Upper lobe of left lung (tissue), 6 donors: ENCODE results near the gene APBB2. TPM values are rescaled to one million over a fixed set of nuclear protein-coding genes. Genes with fewer than 3 reads are reported as not detected.
A peak's percentile ranks its signal among the peaks of the same experiment; 100 is the strongest.

Experiments
- ATAC-seq, 2 donors: fragments of 200-7000 bp; cut with Tn5 transposase; one replicate each; pipeline ENCODE4 v1.9.1; 2022; ENCODE audit warnings: mild to moderate bottlenecking in 2 of 2, moderate library complexity in 2 of 2; ENCODE audit not compliant: low FRiP score in 2 of 2
- DNase-seq, 2 donors: peaks; one replicate each; pipeline ENCODE4 v3.0.0-alpha.2; 2019 to 2020
- H3K27ac ChIP-seq, 4 donors: fragments of 200-600 bp; sonication (generic); one replicate each; pipeline ENCODE4 v1.5.1; 2016 to 2019
- H3K27me3 ChIP-seq, 4 donors: fragments of 200-600 bp; sonication (generic); one replicate each; pipeline ENCODE4 v1.5.1; 2017 to 2019
- H3K36me3 ChIP-seq, 4 donors: fragments of 200-600 bp; sonication (generic); one replicate each; pipeline ENCODE4 v1.5.1; 2016 to 2019
- H3K4me1 ChIP-seq, 4 donors: fragments of 200-600 bp; sonication (generic); one replicate each; pipeline ENCODE4 v1.5.1; 2018 to 2019
- H3K4me3 ChIP-seq, 4 donors: fragments of 200-600 bp; sonication (generic); one replicate each; pipeline ENCODE4 v1.5.1; 2017 to 2019; ENCODE audit warnings: mild to moderate bottlenecking in 2 of 4, moderate library complexity in 1 of 4
- H3K9me3 ChIP-seq, 4 donors: fragments of 200-600 bp; sonication (generic); one replicate each; pipeline ENCODE4 v1.5.1; 2018 to 2019
- CTCF ChIP-seq, 6 experiments: fragments of 450-650 bp in 4 of 6; fragments of 200-600 bp in 2 of 6; sonication (generic) in 2 of 6; IDR thresholded peaks; one replicate each; pipeline ENCODE4 v1.5.1; 2016 to 2019; ENCODE audit warnings: antibody characterized with exemption in 6 of 6
- EP300 ChIP-seq, 4 donors: sonication (generic); formaldehyde crosslinking; IDR thresholded peaks; one replicate each; pipeline ENCODE4 v1.5.1; 2017; ENCODE audit warnings: antibody characterized with exemption in 4 of 4, control low read depth in 2 of 4
- POLR2A ChIP-seq, 4 donors: fragments of 450-650 bp; IDR thresholded peaks; one replicate each; pipeline ENCODE4 v1.5.1; 2016 to 2017; ENCODE audit warnings: antibody characterized with exemption in 4 of 4, mild to moderate bottlenecking in 2 of 4
- POLR2AphosphoS5 ChIP-seq, 2 donors: sonication (generic); formaldehyde crosslinking; IDR thresholded peaks; one replicate each; pipeline ENCODE4 v1.5.1; 2017; ENCODE audit warnings: antibody characterized with exemption in 2 of 2
- WGBS, 2 donors: methylation state at CpG; one replicate each; pipeline ENCODE4 v1.1.5; 2017 to 2018; 5-methylcytosine and 5-hydroxymethylcytosine counted together
- total RNA-seq, 6 donors: library from RNA; depleted of rRNA in 4 of 6; stranded (reverse); fragments of >200 nt in 4 of 6; gene quantifications; one replicate each; pipeline versions ENCODE4 v1.1.0 to v1.2.1, GENCODE V29; 2016 to 2021
- donor health status: DM: no; HTN: no; CAD: no; lungs with moderate emphysema.
- donor health status: DM: no; HTN: yes; CAD: no; lungs with severe emphysema.

APBB2 gene
- total RNA-seq, 6 donors from 2014 or later, result 69.5 to 168 (median 102) TPM

GRCh38 chr4:40864531-40864930, 349.8 kb downstream of the APBB2 start:
- Histone ChIP-seq H3K36me3 (peaks cover 0 to 14% (median 0%) of the 10 kb centered on the region in 4 donors), H3K4me1 (no peaks in the 10 kb centered on the region), H3K9me3 (no peaks in the 10 kb centered on the region), H3K27me3 (no peaks in the 10 kb centered on the region), H3K4me3 (no peak overlapping the region), H3K27ac (no peak overlapping the region)
- ATAC-seq, result no peak
- no peak for DNase-seq
- no peak for TF ChIP-seq POLR2AphosphoS5 (IDR thresholded peaks at IDR 0.05)
- no peak for TF ChIP-seq EP300 (IDR thresholded peaks at IDR 0.05)
- no peak for TF ChIP-seq POLR2A (IDR thresholded peaks at IDR 0.05)
- TF ChIP-seq CTCF (IDR thresholded peaks at IDR 0.05), result no peak
- 87 to 92% methylated on average over 4 of the region's 4 CpGs for WGBS, 2 donors

- ATAC-seq (no peak), DNase-seq (no peak)
- 85 to 91% methylated on average over 1 to 2 of the region's 2 CpGs for WGBS, 2 donors
- H3K36me3 ChIP-seq, result peaks cover 0 to 15% (median 0%) of the 10 kb centered on the region in 4 donors
- no peaks in the 10 kb centered on the region for H3K9me3 ChIP-seq
- no peak overlapping the region for H3K27ac ChIP-seq
- peaks cover 0 to 16% (median 5%) of the 10 kb centered on the region in 4 donors for H3K4me1 ChIP-seq
- no peaks in the 10 kb centered on the region for H3K27me3 ChIP-seq
- TF ChIP-seq CTCF (IDR thresholded peaks at IDR 0.05) (no peak), POLR2A (IDR thresholded peaks at IDR 0.05) (no peak), POLR2AphosphoS5 (IDR thresholded peaks at IDR 0.05) (no peak), EP300 (IDR thresholded peaks at IDR 0.05) (no peak)
- H3K4me3 ChIP-seq, result no peak overlapping the region
These were observed 355.4 kb downstream of the APBB2 start for GRCh38 chr4:40858962-40859361.

GRCh38 chr4:40857956-40858355, 356.4 kb downstream of the APBB2 start:
- no peak for ATAC-seq
- WGBS, 2 donors, result 70 to 82% methylated on average over 2 of the region's 2 CpGs

GRCh38 chr4:40856840-40857362, 357.4 kb downstream of the APBB2 start:
- DNase-seq (peak; percentile 83 to 95), ATAC-seq (peak; percentile 89 to 96)
- Histone ChIP-seq H3K4me1 (peaks cover 0 to 16% (median 5%) of the 10 kb centered on the region in 4 donors), H3K4me3 (peak overlapping the region in 3 of 4 donors; percentile 30 to 45 (median 37)), H3K27me3 (no peaks in the 10 kb centered on the region), H3K9me3 (no peaks in the 10 kb centered on the region), H3K27ac (no peak overlapping the region), H3K36me3 (peaks cover 0 to 15% (median 0%) of the 10 kb centered on the region in 4 donors)
- 37 to 40% methylated on average over 10 to 40 of the region's 51 CpGs for WGBS, 2 donors
- TF ChIP-seq EP300 (IDR thresholded peaks at IDR 0.05) (no peak), CTCF (IDR thresholded peaks at IDR 0.05) (no peak), POLR2A (IDR thresholded peaks at IDR 0.05) (no peak), POLR2AphosphoS5 (IDR thresholded peaks at IDR 0.05) (no peak)

More at GRCh38 chr4:40857956-40858355, 356.4 kb downstream of the APBB2 start:
- H3K4me3 ChIP-seq, result no peak overlapping the region
- H3K4me1 ChIP-seq, result peaks cover 0 to 16% (median 5%) of the 10 kb centered on the region in 4 donors
- no peaks in the 10 kb centered on the region for H3K27me3 ChIP-seq
- no peak for DNase-seq
- H3K36me3 ChIP-seq, result peaks cover 0 to 15% (median 0%) of the 10 kb centered on the region in 4 donors
- no peak overlapping the region for H3K27ac ChIP-seq
- no peaks in the 10 kb centered on the region for H3K9me3 ChIP-seq
- TF ChIP-seq POLR2A (IDR thresholded peaks at IDR 0.05), result no peak
- TF ChIP-seq POLR2AphosphoS5 (IDR thresholded peaks at IDR 0.05), result no peak
- TF ChIP-seq EP300 (IDR thresholded peaks at IDR 0.05), result no peak
- no peak for TF ChIP-seq CTCF (IDR thresholded peaks at IDR 0.05)
